HG02981 (cell line): ENCODE data around the gene SLC9A9.
"Not testable (repeated sequence)": the region's sequence is repeated elsewhere in the genome, so short reads cannot be mapped to it uniquely, and the experiment has no call there.

Source experiments
- ATAC-seq: cut with Tn5 transposase; IDR thresholded peaks from one replicate; pipeline ENCODE4 v1.9.1; 2021; ENCODE audit warnings: mild to moderate bottlenecking, moderate library complexity; ENCODE audit not compliant: unreplicated experiment

Gene SLC9A9

GRCh38 chr3:143307613-143308183, 540.6 kb downstream of the SLC9A9 start:
- no peak for ATAC-seq

DNA sequence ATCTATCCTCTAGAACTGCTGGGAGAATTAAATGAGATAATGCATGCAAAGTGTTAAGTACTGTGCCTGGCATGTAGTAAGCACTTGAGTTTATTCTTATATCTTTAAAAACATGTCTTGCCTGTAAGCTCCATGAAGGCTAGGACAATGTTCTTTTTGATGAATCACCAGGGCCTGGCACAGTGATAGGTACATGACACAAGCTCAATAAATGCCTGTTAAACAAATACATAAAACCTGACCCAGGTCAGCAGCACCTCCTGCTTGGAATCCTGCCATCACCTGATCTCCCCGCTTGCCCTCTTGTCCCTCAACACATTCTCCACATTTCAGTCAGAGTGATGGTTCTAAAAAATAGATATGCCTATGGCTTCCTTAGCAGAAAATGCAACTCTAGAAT, 541.9 kb downstream of the SLC9A9 start:
- no peak for ATAC-seq

- ATAC-seq, result no peak
Measured at GRCh38 chr3:143302638-143303171, 545.6 kb downstream of the SLC9A9 start.

DNA sequence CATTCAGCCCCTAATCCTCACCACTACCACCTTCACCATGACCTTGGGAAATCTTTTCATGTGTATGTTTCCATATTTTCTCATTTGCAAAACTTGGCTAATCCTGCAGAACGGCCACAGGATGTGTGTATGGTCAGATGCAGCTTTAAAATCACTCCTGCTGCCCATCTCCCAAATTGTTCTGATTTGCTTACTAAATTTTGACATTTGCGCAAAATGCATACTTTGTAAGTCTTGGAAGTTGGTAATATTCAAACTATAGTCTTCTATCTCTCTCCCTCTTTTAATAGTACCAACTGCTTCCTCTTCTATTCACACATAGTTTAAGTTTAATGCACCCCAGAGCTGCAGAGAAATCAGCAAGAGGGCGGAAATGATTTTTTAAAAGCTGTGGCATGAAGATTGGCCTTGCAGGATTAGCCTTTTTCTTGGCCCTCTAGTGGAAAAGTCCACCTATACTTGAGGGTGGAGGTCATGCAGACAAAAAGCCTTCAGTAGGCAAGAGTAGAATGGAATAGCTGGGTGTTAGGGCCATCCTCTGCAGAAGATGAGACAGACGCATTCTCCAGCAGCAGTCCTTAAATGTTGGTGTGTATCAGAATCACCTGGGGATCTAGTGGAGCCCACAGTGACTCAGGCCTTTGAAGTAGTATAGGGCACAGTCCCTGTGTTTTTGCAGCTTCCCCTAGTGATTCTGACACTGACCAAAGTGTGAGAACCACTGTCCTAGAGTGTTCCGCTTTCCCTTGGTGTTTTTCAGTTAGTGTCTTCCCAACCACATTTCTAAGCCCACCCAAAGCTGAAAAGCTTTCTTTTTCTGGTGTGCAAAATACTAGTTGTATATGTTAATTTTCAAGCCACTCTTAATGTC, 547.0 kb downstream of the SLC9A9 start:
- no peak for ATAC-seq

- no peak for ATAC-seq
Measured at GRCh38 chr3:143298886-143299535, 549.3 kb downstream of the SLC9A9 start.

- ATAC-seq, result no peak
Measured at GRCh38 chr3:143298380-143298779, 549.9 kb downstream of the SLC9A9 start.

DNA sequence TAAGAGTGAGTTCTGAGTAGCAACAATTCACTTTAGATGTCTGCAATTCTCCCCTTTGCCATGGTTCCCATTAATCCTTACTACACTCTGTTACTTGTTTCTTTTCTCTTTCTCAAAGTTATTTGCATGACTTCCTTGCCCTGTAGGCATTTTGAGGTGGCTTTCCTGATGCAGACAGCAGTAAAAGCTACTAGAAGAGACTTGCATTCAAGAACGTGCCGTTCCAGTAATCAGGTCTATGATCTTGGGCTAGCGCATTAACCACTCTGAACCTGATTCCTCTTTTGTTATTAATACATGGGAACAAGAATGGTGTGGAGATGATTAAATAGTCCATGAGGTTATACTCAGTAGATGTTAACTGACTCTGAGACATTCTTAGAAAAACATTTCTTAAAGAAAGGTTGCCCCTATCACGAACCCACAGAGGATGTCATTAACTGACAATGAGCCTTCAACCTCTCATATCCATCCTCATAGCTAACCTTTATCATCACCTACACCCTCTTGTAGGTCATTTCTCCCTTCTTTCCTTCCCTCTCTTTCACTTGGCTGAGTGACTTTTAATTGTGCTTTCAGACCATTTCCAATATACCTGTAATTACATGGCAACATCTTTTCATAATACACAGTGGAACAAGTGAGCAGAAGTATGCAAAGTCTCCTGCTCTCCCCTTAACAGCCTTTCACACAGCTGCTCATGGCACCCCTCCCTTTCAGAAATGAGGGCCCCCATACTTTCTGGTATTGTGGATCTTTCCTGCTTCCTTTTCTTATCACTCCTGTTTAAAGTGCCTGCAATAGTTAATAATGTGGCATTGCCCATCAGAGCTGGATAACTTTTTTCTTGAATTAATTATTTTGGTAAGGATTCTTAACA, 552.8 kb downstream of the SLC9A9 start:
- no peak for ATAC-seq

DNA sequence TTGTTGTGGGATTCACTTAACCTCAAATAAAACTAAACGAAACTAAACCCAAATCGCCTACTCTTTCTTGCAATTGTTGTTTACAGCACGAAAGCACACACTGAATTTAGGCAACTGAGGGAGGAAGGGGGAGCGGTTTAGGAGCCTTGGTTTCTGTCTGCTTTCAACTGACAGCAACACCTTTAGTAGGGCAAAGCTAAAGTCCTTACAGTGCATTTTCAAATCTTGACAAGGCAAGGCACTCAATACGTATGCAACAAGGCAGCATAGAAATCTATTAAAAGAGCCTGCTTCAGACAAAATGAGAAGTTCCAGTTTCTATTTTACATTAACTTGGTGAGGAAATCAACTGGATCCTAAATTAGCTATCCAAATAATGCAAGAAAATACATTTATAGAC, 554.1 kb downstream of the SLC9A9 start:
- no peak for ATAC-seq

DNA sequence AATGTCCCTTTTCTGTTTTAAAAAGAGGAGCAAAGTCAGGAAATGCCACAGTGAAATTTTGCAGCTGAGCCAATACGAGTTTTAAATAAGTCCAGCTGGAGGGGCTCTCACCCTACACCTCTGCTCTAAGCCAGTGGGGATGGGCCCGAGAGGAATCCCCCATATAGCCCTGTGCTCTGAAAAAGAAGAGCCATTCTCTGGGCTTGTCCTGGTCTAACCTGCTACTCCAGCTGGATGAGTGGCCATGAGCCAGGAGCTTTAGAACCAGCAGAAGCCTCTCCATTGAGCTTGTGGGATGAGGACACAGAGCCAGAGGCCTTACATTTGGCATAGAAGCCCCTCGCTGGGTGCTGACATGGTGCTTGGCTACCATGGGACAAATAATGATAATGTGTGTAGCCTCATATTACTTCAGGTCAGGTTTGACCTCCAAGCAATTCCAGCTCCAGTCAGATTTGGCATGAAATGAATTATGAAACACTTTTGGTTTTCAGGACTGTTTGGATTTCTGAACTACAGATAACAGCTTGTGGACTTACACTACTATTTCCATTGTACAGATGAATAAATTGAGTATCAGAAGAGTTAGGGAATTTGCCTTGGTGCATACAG, 556.3 kb downstream of the SLC9A9 start:
- no peak for ATAC-seq

DNA sequence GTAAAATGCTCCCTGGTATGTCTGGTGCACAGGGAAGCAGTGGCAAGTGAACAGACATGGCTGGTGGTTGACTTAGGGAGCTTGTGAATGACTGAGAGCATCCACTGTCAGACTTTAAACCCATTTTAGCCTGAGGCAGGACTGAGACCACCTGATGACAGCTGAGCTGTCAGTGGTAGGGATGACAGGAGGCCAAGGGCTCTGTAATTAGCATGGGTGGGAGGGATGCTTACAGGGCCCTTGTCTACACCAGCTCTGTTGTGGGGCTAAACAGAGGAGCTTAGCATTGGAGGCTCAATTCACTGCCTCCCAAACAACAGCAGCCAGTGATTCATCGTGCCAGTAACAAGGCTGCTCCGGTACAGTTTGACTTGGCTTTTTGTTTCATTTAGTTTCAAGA, 559.3 kb downstream of the SLC9A9 start:
- ATAC-seq, result no peak

GRCh38 chr3:143287403-143287802, 560.9 kb downstream of the SLC9A9 start:
- ATAC-seq, result no peak

DNA sequence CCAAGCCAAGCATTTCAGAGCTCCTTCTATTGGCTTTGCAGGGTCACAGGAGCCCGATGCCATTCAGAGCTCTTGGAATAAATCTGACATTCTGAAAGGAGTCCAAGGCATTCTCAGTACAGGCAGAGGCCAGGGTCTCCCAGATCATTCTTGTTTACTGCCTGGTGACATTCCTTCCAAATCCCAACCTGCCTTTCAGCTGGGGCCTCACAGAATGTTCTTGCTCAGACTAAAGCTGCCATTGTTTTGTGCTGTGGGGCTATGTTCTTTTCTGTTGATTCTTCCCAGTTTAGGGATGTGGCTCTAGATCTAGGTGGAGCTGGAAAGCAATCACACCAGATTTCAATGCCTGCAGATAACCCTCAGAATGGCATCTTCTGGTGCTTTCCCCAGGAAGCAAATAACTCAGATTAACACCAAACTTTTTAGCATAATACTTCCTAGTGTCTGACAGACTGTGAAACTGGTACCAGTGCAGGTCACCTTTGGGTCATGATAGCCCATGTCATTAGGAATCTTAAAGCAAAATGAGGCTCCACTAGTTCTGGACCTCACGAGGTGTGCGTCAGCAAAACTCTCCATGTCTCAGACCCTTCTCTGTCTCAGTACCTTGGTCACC, 561.8 kb downstream of the SLC9A9 start:
- ATAC-seq, result no peak

GRCh38 chr3:143283432-143284128, 564.7 kb downstream of the SLC9A9 start:
- no peak for ATAC-seq

- no peak for ATAC-seq
Measured at GRCh38 chr3:143280984-143281383, 567.3 kb downstream of the SLC9A9 start.

DNA sequence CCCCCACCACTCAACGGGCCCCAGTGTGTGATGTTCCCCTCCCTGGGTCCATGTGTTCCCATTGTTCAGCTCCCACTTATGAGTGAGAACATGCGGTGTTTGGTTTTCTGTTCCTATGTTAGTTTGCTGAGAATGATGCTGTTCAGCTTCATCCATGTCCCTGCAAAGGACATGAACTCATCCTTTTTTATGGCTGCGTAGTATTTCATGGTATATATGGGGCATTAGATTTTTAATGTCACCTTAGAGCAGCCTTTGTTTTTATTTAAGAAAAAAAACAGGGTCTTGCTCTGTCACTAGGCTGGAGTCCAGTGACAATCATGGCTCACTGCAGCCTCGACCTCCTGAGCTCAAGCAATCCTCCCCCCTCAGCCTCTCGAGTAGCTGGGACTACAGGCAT, 568.7 kb downstream of the SLC9A9 start:
- not testable (repeated sequence) for ATAC-seq

GRCh38 chr3:143278721-143279120, 569.5 kb downstream of the SLC9A9 start:
- no peak for ATAC-seq

- no peak for ATAC-seq
Measured at GRCh38 chr3:143277531-143277930, 570.7 kb downstream of the SLC9A9 start.

DNA sequence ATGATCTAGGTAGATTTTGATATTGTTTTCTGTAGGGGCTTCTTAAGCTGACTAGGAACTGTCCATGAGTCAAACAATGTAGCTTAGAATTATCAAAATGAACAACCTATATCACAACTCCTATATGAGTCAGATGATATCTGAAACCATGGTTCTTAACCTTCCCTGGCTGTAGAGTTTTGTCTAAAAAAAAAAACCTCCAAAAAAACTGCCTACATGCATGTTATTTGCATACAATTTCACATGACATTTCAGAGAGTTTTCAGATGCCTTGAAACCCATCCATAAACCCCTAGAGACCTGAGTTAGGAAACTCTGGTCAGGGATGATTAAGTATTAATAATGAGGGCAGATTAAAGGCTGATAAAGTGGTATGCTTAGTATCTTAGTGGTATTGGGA, 571.7 kb downstream of the SLC9A9 start:
- peak; percentile 95 for ATAC-seq

DNA sequence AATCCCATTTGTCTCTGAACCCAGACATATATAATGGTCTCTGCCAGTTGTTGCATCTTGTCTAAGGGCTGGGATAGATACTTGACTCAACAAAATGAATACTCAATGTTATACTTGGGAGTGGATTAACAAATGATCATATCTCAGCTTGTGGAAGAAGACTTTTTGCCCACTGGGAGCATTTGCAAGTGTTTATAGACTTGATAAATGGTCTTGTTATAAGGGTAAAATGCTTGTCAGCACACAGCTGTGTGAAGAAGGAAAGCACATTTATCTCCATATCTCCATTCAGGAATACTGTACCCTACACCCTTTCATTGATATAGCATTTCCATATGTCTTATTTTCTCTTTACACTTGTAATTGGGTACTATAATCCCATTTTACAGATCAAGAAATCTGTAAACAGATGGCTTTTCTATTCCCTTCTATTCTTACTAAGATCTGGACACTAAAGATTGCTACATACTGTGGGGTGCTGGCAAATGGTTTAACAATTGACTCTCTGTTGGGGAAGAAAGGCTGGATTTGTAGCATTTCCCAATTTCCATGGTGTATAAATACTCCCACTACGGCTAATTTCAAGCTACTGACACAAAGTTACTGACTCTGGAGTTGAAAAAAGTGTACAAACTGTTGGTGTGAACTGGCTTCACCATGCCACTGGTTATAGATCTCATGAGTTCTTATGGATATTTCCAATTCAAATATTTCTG, 574.1 kb downstream of the SLC9A9 start:
- ATAC-seq, result no peak
